GM12891 (cell line): ENCODE data around the gene IKBIP.

Source experiments
- PAX5 ChIP-seq: IDR thresholded peaks from 2 replicates; pipeline ENCODE4 v1.6.1; 2011; ENCODE audit warnings: low read length, moderate library complexity, mild to moderate bottlenecking; ENCODE audit not compliant: insufficient read depth, severe bottlenecking
- POLR2A ChIP-seq: IDR thresholded peaks from 2 replicates; pipeline ENCODE4 v1.6.1; 2011; ENCODE audit warnings: low read depth, low read length, control low read depth
- POLR2AphosphoS5 ChIP-seq: IDR thresholded peaks from 2 replicates; pipeline ENCODE4 v1.6.1; 2011; ENCODE audit warnings: low read depth, low read length, control low read depth
- POU2F2 ChIP-seq: IDR thresholded peaks from 2 replicates; pipeline ENCODE4 v1.6.1; 2011; ENCODE audit warnings: low read depth, mild to moderate bottlenecking, control low read depth, low read length, moderate library complexity
- SPI1 ChIP-seq: IDR thresholded peaks from 2 replicates; pipeline ENCODE4 v1.6.1; 2011; ENCODE audit warnings: low read depth, low read length, control low read depth
- TAF1 ChIP-seq: IDR thresholded peaks from 2 replicates; pipeline ENCODE4 v1.6.1; 2011; ENCODE audit warnings: low read depth, low read length, control low read depth

- TF ChIP-seq SPI1 (no peak), POLR2A (no peak), POLR2AphosphoS5 (no peak), TAF1 (no peak), PAX5 (no peak), POU2F2 (no peak)
These were observed 7.5 kb downstream of the IKBIP start for GRCh38 chr12:98637068-98637467.
